Measurements from ENCODE around the gene UPF3B. TPM values are rescaled to one million over a fixed set of nuclear protein-coding genes. Genes with fewer than 3 reads are reported as not detected.
"Not testable (repeated sequence)": the region's sequence is repeated elsewhere in the genome, so short reads cannot be mapped to it uniquely, and the experiment has no call there.

The UPF3B gene
- polyA plus RNA-seq, 3 donors = 31.4 to 36.1 (median 34.9) TPM

DNA sequence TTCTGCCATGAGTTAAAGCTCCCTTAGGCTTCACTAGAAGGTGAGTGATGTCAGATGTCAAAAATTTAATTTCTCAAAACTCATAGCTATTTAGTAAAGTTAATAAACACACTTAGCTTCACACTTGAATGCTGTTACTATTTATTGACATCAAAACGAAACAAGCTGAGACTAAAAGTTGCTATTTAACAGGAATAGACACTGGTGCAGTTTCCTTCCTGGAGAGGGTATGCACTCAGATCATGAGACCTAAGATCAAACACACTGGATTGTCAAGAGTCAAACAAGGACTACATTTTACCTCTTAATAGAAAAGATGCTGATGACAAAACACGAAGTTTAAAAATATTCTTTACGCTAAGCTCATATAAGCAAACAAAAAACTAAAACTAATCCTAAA is 18.9 kb downstream of the UPF3B start:
- DNase-seq = no peak

DNA sequence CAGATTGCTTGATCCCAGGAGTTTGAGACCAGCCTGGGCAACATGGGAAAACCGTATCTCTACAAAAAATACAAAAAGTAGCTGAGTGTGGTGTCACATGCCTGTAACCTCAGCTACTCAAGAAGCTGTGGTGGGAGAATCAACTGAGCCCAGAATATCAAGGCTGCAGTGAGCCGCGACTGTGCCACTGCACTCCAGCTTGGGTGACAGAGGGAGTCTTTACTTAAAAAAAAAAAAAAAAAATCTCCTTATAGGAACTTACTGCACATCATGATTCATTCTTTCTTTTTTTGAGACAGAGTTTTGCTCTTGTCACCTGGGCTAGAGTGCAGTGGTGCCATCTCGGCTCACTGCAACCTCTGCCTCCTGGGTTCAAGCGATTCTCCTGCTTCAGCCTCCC is 24.3 kb downstream of the UPF3B start:
- no peak for DNase-seq

DNA sequence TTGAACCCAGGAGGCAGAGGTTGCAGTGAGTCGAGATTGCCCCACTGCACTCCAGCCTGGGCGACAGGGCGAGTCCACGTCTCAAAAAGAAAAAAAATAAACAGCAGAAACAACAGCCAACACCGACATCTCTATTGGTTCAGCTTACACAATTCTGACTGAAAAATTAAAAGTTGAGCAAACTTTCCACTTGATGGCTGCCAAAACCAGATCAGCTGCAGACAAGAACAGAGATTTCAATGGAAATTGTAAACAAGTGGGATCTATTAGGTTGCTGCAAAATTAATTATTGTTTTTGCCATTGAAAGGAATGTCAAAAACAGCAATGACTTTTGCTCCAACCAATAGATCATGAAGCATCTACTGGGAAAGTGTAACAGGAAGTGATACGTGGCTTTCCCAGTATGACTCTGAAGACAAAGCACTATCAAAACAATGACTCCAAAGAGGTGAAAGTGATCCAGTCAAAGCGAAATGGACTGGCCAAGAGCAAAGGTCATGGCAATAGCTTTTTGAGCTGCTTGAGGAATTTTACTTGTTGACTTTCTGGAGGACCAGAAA is 26.3 kb downstream of the UPF3B start:
- no peak for DNase-seq

DNA sequence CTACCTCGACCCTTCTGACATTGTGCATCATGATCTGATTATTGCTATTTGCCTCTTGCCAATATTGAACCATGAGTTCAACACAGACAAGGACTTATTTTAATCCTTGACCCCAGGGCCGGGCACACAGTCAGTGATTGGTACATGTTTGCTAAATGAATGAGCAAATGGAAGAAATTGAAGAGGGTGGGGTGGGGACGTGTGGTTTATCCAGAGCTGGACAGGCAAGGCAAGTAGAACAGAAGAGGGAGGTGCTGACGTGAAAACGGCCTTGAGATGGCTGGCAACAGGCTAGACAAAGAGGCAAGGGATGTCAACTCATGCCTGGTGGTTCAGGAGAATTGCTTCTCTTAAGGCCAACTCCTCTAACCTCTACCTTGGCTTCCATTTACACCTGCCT is 28.5 kb downstream of the UPF3B start:
- DNase-seq = not testable (repeated sequence)

DNA sequence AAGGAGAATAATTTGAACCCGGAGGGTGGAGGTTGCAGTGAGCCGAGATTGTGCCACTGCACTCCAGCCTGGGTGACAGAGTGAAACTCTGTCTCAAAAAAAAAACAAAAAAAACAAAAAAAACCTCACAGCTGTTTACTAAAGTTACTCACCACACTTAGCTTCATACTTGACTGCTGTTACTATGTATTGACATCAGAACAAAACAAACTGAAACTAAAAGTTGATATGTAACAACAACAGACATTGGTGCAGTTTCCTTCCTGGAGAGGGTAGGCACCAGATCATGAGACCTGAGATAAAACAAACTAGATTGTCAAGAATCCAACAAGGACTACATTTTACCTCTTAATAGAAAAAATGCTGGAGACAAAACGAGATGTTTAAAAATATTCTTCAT is 31.1 kb downstream of the UPF3B start:
- DNase-seq = not testable (repeated sequence)

DNA sequence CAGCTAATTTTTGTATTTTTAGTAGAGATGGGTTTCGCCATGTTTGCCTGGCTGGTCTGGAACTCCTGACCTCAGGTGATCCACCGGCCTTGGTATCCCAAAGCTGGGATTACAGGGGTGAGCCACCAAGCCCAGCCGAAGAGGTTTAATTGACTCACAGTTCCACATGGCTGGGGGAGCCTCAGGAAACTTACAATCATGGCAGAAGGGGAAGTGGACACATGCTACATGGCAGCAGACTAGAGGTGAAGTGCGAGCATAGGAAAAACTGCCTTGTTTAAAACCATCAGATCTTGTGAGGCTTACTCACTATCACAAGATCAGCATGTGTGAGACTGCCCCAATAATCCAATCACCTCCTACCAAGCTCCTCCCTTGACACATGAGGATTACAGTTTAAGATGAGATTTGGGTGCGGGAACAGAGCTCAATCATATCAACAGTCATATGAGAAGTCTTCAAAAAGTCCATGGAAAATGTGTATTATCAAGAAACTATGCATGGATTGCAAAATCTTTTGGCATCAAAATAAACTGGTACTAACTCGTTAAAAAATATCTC is 35.6 kb downstream of the UPF3B start:
- DNase-seq = no peak

DNA sequence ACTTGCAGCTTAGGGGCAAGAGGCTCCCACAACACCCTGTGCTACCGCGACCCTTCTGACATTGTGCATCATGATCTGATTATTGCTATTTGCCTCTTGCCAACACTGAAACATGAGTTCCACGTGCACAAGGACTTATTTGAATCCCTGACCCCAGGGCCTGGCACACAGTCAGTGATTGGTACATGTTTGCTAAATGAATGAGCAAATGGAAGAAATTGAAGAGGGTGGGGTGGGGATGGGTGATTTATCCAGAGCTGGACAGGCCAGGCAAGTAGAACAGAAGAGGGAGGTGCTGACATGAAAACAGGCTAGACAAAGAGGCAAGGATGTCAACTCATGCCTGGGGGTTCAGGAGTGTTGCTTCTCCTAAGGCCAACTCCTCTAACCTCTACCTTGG is 36.5 kb downstream of the UPF3B start:
- no peak for DNase-seq

DNA sequence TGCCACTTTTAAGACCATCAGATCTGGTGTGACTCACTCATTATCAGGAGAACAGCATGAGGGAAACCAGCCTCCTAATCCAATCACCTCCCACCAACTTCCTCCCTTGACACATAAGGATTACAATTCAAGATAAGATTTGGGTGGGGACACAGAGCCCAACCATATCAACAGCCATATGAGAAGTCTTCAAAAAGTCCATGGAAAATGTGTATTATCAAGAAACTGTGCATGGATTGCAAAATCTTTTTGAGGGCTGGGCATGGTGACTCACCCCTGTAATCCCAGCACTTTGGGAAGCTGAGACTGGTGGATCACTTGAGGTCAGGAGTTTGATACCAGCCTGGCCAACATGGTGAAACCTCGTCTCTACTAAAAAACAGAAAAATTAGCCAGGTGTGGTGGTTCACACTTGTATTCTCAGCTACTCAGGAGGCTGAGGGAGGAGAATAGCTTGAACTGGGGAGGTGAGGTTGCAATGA is 43.5 kb downstream of the UPF3B start:
- DNase-seq = no peak

DNA sequence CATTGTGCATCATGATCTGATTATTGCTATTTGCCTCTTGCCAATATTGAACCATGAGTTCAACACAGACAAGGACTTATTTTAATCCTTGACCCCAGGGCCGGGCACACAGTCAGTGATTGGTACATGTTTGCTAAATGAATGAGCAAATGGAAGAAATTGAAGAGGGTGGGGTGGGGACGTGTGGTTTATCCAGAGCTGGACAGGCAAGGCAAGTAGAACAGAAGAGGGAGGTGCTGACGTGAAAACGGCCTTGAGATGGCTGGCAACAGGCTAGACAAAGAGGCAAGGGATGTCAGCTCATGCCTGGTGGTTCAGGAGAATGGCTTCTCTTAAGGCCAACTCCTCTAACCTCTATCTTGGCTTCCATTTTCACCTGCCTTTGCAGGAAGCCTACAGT is 44.3 kb downstream of the UPF3B start:
- DNase-seq = not testable (repeated sequence)

DNA sequence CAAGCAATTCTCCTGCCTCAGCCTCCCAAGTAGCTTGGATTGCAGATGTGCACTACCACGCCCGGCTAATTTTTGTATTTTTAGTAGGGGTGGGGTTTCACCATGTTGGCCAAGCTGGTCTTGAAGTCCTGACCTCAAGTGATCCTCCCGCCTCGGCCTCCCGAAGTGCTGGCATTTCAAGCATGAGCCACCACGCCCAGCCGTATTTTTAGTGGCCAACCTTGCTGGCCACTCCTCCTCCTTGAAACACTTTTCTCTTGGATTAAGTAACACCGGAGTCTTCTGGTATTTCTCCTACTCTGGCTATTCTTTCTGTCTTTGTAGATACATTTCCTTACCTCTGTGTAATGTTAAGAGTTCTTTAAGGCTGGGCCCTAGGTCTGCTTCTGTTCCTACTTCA is 50.2 kb downstream of the UPF3B start:
- DNase-seq = no peak

DNA sequence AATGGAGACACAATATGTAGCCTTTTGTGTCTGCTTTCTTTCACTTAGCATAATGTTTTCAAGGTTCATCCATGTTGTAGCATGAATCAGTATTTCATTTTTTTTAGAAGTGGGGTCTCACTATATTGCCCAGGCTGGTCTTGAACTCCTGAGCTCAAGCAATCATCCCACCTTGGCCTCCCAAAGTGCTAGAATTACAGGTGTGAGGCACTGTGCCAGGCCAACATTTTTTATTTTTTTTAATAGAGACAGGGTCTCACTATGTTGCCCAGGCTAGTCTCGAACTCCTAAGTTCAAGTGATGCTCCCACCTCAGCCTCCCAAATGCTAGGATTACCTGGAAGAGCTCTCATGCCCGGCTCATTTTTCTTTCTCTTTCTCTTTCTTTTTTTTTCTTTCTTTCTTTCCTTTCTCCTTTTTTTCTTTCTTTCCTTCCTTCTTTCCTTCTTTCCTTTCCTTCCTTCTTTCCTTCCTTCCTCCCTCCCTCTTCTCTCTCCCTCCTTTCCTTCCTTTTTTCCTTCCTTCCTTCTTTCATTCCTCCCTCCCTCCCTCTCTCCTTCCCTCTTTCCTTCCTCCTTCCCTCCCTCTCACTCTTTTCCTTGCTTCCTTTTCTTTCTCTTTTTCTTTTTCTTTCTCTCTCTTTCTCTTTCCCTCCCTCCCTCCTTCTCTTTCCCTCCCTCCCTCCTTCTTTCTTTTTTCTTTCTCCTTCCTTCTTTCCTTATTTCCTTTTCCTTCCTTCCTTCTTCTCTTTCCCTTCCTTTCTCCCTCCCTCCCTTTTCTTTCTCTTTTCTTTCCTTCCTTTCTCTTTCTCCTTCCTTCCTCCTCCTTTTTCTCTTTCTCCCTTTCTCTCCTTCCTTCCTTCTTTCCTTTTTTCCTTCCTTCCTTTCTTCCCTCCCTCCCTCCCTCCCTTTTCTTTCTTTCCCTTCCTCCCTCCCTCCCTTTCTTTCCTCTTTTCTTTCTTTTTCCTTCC is 51.2 kb downstream of the UPF3B start:
- no peak for DNase-seq

DNA sequence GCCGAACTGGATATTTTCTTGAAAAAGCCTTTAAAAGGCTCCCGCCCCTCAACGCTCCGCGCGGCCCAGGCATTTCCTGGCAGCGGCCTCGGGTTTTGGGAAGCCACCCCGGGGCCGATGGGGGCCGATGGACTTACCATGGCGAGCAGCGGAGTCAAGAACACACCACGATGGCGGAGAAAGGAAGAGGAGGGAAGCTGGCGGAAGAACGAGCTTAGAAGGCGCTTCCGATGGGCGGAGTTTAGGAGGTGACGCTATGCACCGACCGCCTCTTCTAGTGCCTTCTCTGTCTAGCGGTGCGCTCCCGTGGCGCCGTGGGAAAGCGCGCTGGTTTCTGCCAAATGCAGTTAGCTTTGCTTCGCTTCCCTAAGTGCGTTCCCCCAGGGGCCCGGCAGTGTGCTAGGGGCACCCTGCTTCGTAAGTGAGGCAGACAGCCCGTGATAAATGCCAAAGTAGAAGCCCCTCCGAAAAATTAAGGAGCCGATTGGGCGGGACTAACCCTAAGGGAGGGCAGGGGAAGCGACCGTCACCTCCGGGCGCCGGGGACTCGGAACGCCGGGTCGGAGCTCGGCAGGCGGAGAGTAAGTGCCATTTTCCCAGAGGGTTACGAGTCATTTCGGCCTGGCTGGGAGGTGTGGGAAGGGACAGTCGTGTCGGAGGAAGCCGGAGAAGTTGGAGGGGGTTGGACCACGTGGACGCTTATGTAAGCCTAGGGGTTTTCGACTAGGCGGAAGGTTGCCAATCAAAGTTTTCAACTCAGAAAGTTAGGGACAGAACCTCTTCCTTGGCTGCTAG is 61.1 kb downstream of the UPF3B start, which contains the start of gene RPL39:
Gene RPL39, minus strand, starts transcription at position 194 of the 795 bp plus-strand sequence. Its CDS starts 54 bp downstream, at position 140.
- peak; percentile 88 for DNase-seq

DNA sequence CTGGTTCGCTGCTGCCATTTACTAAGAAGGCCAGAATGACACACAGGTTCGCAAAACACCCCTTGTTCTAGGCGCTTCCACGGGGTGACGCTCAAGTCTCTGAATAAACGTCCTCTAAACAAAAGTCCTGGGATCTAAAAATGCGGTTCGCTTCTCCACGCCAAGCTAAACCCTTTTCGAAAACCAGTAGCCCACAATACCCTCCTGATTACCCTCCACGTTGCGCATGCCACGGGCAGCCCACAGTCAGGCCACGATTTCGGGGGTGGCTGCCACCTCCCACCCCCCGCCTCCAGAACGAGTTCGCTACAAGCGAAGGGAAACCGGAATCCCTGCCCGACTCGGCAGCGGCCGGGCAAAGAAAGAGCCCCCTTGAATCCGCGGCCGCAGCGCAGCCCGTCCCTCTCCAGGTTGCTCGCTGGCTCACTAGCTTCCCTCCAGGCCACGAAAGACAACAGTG is 61.8 kb downstream of the UPF3B start:
- peak; percentile 26 for DNase-seq

DNA sequence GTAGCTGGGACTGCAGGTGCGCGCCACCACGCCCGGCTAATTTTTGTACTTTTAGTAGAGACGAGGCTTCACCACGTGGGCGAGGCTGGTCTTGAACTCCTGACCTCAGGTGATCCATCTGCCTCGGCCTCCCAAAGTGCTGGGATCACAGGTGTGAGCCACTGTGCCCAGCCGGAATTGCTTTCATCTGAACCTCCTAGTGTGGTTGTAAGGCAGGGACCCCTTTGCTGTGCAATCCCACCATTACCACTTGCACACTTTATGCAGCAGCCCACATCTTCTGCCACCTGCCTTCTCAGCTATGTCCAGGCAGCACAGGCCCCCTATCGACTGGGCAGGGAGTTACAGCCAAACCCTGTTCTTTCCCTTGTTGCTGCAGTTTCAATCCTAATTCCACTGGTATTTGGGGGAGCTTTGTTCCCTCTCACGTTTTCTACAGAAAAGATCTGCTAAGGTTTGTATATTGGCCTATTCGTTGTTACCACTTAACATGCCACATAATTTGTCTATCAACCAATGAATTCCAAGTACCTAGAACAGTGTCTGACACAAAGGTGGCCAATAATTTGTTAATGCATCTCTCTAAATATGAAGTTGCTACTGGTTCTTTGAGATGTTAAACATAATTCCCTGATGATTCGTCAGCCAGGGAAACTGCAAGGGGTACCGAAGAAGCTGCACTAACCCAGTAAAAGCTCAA is 67.9 kb downstream of the UPF3B start:
- DNase-seq = no peak

Other genes with a start within 250 kb of the UPF3B start
- 10 to 100 TPM; 13.7 to 17.6 (median 14.1) TPM for gene NKRF, start 246.5 kb downstream of the UPF3B start, polyA plus RNA-seq (ENCODE audit: insufficient read length in 3 of 3)
- gene SEPTIN6, start 159.8 kb downstream of the UPF3B start, polyA plus RNA-seq (ENCODE audit: insufficient read length in 3 of 3) = 10 to 100 TPM; 63.0 to 70.9 (median 63.4) TPM
- 1 to 10 TPM in 1 of 3 donors, under 1 TPM in 2; 0.84 to 1.2 (median 0.86) TPM for gene SOWAHD, start 94.4 kb downstream of the UPF3B start, polyA plus RNA-seq (ENCODE audit: insufficient read length in 3 of 3)
- gene RPL39, start 61.3 kb downstream of the UPF3B start, polyA plus RNA-seq (ENCODE audit: insufficient read length in 3 of 3) = 1,000 to 10,000 TPM; 2,062 to 2,326 (median 2,119) TPM
- gene RNF113A, start 18.8 kb upstream of the UPF3B start, polyA plus RNA-seq (ENCODE audit: insufficient read length in 3 of 3) = 10 to 100 TPM; 11.7 to 13.5 (median 12.8) TPM
- 100 to 1,000 TPM; 127 to 144 (median 134) TPM for gene NDUFA1, start 18.9 kb upstream of the UPF3B start, polyA plus RNA-seq (ENCODE audit: insufficient read length in 3 of 3)
- under 1 TPM in 2 of 3 donors, not detected in 1; 0.14 to 0.29 TPM for gene AKAP14, start 42.9 kb upstream of the UPF3B start, polyA plus RNA-seq (ENCODE audit: insufficient read length in 3 of 3)
- gene NKAP, start 90.8 kb upstream of the UPF3B start, polyA plus RNA-seq (ENCODE audit: insufficient read length in 3 of 3) = 10 to 100 TPM; 12.5 to 14.7 (median 14.6) TPM
- under 1 TPM in 1 of 3 donors, not detected in 2; 0.21 TPM for gene RHOXF2B, start 224.7 kb upstream of the UPF3B start, polyA plus RNA-seq (ENCODE audit: insufficient read length in 3 of 3)